Measurements from ENCODE around the gene SARDH. TPM values are rescaled to one million over a fixed set of nuclear protein-coding genes. Genes with fewer than 3 reads are reported as not detected.
"Not testable (repeated sequence)": the region's sequence is repeated elsewhere in the genome, so short reads cannot be mapped to it uniquely, and the experiment has no call there.

SARDH gene
- polyA plus RNA-seq, 10 donors: 3.0 to 7.1 (median 4.6) TPM

- DNase-seq: no peak
These were observed 39.1 kb upstream of the SARDH start for GRCh38 chr9:133777068-133777791.

GRCh38 chr9:133775951-133776905 lies 38.1 kb upstream of the SARDH start:
- no peak for DNase-seq

GRCh38 chr9:133775291-133775690 lies 37.1 kb upstream of the SARDH start:
- DNase-seq: no peak

DNA sequence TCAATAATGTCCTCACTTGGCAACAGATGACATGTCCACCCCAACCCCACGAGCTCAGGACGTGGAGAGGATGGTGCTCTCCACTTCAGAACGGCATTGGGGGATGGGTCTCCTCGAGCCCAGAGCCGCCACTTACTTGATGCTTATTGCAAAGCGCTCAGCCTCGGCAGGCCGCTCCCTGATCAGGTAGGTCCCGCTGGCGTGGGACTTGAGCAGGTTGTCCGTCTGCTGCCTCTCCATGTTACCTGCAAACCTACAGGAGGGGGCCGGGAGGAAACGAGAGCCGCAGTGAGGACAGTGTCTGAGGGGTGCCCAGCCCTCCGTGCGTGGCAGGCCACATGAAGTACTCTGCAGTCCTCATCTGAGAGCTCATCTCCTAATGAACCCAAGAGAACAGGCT lies 36.6 kb upstream of the SARDH start:
- no peak for DNase-seq

DNA sequence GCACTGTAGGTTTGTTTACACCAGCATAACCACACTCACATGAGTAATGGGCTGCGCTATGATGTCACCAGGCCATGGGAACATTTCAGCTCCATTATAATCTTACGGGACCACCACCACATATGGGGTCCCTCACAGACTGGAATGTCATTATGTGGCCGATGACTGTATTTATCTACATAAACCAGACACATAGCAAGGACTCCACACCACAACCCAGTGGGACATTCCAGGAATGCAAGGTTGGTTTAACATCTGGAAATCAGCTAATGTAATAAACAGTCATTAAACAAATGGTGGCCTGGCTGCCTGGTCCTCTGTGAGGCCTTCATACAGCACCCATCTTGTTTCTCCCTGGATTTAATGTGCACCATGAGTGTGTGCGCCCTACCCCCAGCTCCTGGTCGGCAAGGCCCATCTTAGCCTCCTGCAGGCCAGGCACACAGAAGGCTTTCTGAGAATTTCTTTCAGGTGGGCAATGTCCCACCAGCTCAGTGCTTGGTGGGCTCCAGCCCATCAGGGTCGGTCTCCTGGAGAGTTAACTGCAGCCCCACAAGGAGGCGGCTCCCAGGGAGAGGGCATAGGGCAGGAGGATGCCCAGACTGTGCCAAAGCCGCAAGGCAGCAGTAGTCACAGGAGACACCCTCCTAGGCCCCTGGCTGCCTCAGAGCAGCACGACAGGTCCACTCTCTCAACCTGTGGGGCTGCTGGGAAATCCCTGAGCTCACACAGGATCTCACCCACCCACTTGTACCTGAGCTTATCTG lies 35.9 kb upstream of the SARDH start:
- no peak for DNase-seq

DNA sequence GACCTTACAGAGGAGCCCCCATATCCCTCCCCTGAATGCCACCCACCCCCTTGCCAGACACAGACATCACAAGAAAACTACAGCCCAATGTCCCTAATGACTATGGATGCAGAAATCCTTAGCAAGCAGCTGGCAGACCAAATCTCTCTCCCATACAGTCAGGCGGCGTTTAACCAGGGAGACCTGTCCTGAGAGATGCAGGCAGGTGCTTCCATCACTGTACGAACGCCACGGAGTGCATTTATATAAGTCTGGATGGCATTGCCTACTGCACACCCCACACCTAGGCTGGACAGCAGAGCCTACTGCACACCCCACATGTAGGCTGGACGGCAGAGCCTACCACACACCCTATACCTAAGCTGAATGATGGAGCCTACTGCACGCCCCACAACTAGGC lies 34.4 kb upstream of the SARDH start:
- no peak for DNase-seq

- DNase-seq: no peak
These were observed 33.6 kb upstream of the SARDH start for GRCh38 chr9:133771486-133772482.

DNA sequence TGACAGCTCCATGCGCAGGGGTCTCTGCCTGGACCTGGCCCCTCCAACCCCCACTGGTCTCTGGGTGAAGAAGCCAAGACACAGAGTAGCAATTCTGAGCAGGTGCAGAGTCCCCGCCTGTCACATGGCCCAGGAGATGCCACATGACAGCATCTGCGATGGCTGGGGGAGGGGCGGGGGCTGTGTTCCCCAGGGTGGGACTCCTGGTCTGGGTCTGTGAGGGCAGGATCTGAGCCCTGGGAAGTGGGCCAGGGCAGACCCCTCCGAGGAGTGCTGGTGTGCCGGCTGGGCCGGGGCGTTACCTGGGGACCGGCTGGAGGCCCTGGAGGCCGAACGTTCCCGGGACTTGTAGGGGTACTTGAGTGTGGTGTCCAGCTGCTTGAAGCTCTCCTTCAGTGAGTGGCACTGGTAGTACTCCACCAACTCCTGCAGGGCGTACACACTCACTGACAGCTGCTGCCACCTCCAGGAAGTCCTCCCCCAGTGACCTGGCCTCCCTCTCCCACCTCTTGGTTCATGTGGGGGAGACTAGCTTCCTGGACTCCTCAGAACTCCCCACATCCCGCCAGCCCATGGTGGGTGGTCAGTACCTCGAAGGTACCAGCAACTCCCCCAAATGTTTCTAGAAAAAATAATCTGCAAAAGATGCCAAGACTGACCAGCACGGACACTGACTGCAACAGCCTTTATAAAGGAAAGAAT lies 32.1 kb upstream of the SARDH start:
- no peak for DNase-seq

- DNase-seq: no peak
These were observed 31.4 kb upstream of the SARDH start for GRCh38 chr9:133769511-133770075.

DNA sequence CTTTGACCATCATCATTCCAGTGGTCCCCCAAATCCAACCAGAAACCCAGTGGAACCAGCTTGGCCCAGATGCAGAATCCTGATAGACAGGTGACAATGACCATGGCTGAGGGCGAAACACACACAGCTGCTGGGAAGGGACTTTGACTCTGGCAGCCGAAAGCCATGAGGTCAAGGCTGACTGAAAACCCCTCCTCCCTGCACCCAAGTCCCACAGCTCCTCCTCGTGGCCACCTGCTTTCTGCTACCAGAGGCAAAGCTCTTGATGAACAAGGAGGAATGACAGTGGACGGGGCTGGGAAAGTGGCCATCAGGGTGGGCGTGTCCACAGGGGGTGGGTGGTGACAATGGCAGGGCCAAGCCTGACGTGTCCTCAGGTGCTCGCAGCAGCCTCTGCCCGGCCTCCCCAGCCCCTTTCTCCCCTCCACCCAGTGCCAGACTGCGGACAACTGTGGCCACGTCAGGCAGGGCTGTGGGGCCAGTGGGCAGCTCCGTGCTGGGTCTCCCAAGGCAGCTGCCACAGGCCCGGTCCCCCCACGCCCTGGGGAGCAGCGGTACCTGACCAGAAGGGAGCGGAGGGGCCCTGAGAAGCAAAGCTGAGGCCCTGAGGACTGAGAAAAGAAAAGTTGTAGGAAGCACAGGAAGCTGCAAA lies 30.8 kb upstream of the SARDH start:
- DNase-seq: no peak

- DNase-seq: no peak
These were observed 30.3 kb upstream of the SARDH start for GRCh38 chr9:133768371-133768858.

- DNase-seq: no peak
These were observed 29.5 kb upstream of the SARDH start for GRCh38 chr9:133767625-133768024.

- no peak for DNase-seq
These were observed 28.9 kb upstream of the SARDH start for GRCh38 chr9:133767008-133767407.

- DNase-seq: not testable (repeated sequence)
These were observed 28.1 kb upstream of the SARDH start for GRCh38 chr9:133766234-133766633.

GRCh38 chr9:133763272-133764183 lies 25.4 kb upstream of the SARDH start:
- DNase-seq: no peak

GRCh38 chr9:133762488-133763271 lies 24.5 kb upstream of the SARDH start:
- no peak for DNase-seq

- no peak for DNase-seq
These were observed 23.6 kb upstream of the SARDH start for GRCh38 chr9:133761641-133762248.
